ENCODE measurements around the gene ZCCHC8.

DNA sequence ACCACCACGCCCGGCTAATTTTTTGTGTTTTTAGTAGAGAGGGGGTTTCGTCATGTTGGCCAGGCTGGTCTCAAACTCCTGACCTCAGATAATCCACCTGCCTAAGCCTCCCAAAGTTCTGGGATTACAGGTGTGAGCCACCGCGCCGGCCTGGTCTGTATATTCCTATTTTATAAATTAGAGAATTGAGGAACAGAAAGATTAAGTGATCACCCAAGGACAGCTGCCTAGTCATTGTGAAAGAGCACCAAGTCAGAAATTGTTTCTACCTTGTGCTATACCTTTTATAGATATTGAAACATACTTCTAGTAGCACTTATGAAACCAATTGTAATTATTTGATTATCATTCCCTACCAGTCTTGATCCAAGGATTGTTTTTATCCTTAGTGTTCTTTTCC is 28.3 kb upstream of the ZCCHC8 start:
- TF ChIP-seq, protein P1, sequence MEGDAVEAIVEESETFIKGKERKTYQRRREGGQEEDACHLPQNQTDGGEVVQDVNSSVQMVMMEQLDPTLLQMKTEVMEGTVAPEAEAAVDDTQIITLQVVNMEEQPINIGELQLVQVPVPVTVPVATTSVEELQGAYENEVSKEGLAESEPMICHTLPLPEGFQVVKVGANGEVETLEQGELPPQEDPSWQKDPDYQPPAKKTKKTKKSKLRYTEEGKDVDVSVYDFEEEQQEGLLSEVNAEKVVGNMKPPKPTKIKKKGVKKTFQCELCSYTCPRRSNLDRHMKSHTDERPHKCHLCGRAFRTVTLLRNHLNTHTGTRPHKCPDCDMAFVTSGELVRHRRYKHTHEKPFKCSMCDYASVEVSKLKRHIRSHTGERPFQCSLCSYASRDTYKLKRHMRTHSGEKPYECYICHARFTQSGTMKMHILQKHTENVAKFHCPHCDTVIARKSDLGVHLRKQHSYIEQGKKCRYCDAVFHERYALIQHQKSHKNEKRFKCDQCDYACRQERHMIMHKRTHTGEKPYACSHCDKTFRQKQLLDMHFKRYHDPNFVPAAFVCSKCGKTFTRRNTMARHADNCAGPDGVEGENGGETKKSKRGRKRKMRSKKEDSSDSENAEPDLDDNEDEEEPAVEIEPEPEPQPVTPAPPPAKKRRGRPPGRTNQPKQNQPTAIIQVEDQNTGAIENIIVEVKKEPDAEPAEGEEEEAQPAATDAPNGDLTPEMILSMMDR (conservative IDR thresholded peaks at IDR 0.05), result no peak
- TF ChIP-seq ZFX (IDR thresholded peaks at IDR 0.05), result no peak
